OCI-LY1 (cell line): ENCODE data around the gene COL4A4.

ENCODE experiments used
- EZH2 ChIP-seq: fragments of 200-600 bp; sonication (generic), shearing (Covaris generic); IDR thresholded peaks from 2 replicates; pipeline ENCODE4 v1.8.0; 2017; ENCODE audit warnings: borderline replicate concordance, mixed run types, mild to moderate bottlenecking, antibody characterized with exemption, low read length, moderate library complexity, mixed read lengths
- TF ChIP-seq, protein P1 (sequence below): fragments of 200-600 bp; sonication (generic), shearing (Covaris generic); IDR thresholded peaks from 2 replicates; pipeline ENCODE4 v1.5.1; 2017; ENCODE audit warnings: mild to moderate bottlenecking, antibody characterized with exemption, low read length, moderate library complexity, mixed read lengths

DNA sequence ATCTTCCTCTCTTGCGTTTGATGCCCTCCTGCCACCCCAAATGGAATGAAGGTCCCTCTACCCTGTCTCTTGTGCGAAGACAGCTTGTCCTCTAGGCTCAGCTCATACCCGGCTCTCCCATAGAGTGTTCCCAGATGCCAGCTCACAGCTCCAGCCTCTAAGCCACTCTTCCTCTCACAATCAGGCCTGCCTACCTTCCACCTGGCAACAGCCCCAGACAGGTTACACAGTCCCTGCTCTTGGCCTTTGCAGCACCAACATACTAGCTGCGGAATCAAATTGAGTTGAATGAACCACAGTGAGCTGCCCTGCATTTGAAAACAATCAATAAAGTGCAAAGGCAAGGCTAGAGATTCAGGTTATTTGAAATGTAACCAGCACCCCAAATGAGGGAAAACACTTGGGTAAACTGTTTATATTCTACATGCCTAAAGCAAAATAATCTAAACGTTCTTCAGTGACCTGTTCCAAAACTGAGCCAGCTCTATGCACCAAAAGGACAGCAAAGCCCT lies 105.1 kb downstream of the COL4A4 start:
- TF ChIP-seq, protein P1, sequence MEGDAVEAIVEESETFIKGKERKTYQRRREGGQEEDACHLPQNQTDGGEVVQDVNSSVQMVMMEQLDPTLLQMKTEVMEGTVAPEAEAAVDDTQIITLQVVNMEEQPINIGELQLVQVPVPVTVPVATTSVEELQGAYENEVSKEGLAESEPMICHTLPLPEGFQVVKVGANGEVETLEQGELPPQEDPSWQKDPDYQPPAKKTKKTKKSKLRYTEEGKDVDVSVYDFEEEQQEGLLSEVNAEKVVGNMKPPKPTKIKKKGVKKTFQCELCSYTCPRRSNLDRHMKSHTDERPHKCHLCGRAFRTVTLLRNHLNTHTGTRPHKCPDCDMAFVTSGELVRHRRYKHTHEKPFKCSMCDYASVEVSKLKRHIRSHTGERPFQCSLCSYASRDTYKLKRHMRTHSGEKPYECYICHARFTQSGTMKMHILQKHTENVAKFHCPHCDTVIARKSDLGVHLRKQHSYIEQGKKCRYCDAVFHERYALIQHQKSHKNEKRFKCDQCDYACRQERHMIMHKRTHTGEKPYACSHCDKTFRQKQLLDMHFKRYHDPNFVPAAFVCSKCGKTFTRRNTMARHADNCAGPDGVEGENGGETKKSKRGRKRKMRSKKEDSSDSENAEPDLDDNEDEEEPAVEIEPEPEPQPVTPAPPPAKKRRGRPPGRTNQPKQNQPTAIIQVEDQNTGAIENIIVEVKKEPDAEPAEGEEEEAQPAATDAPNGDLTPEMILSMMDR = no peak
- no peak for TF ChIP-seq EZH2
